Measurements from ENCODE around the gene TSG101. TPM values are rescaled to one million over a fixed set of nuclear protein-coding genes. Genes with fewer than 3 reads are reported as not detected.
A peak's percentile ranks its signal among the peaks of the same experiment; 100 is the strongest.

The TSG101 gene
- total RNA-seq, 2 experiments from 2014 or later = 23.5 to 30.1 TPM

GRCh38 chr11:18501629-18502028, 25.1 kb downstream of the TSG101 start:
- Histone ChIP-seq H3K27ac (ENCODE audit: low read depth in 1 of 2, low read length in 2 of 2) (no peak overlapping the region), H3K4me3 (ENCODE audit: low read length) (no peak overlapping the region), H3K36me3 (ENCODE audit: insufficient read depth, low read length) (peaks cover 80% of the 10 kb centered on the region), H3K4me1 (ENCODE audit: insufficient read depth, low read length) (no peaks in the 10 kb centered on the region), H3K27me3 (ENCODE audit: control insufficient read depth in 1 of 2, insufficient read depth in 2 of 2, low read length in 2 of 2) (no peaks in the 10 kb centered on the region), H3K9me3 (ENCODE audit: control insufficient read depth in 1 of 2, insufficient read depth in 1 of 2, low read length in 2 of 2) (no peaks in the 10 kb centered on the region)
- DNase-seq (no peak), ATAC-seq (ENCODE audit: poor library complexity) (no peak)
- H3K4me3 Mint-ChIP-seq = no peak overlapping the region
- H3K27me3 Mint-ChIP-seq = no peaks in the 10 kb centered on the region
- H3K36me3 Mint-ChIP-seq (ENCODE audit: low read depth) = peaks cover 93% of the 10 kb centered on the region
- CTCF ChIA-PET = no interaction called here
- no peaks in the 10 kb centered on the region for H3K9me3 Mint-ChIP-seq
- H3K4me1 Mint-ChIP-seq (ENCODE audit: low read depth) = peaks cover 9% of the 10 kb centered on the region
- POLR2A ChIA-PET = no interaction called here
- no peak overlapping the region for H3K27ac Mint-ChIP-seq
- intact Hi-C loops (cut with DNase I, micrococcal nuclease) = no loop called here
- no peak for TF ChIP-seq CTCF (IDR thresholded peaks at IDR 0.05)

GRCh38 chr11:18498039-18498438, 28.7 kb downstream of the TSG101 start:
- Histone ChIP-seq H3K4me3 (ENCODE audit: low read length) (no peak overlapping the region), H3K4me1 (ENCODE audit: insufficient read depth, low read length) (no peaks in the 10 kb centered on the region), H3K27ac (ENCODE audit: low read depth in 1 of 2, low read length in 2 of 2) (no peak overlapping the region), H3K27me3 (ENCODE audit: control insufficient read depth in 1 of 2, insufficient read depth in 2 of 2, low read length in 2 of 2) (no peaks in the 10 kb centered on the region), H3K36me3 (ENCODE audit: insufficient read depth, low read length) (peaks cover 64% of the 10 kb centered on the region), H3K9me3 (ENCODE audit: control insufficient read depth in 1 of 2, insufficient read depth in 1 of 2, low read length in 2 of 2) (no peaks in the 10 kb centered on the region)
- Mint-ChIP-seq H3K27ac (peak overlapping the region; percentile 1), H3K4me1 (ENCODE audit: low read depth) (peaks cover 16% of the 10 kb centered on the region), H3K9me3 (no peaks in the 10 kb centered on the region), H3K36me3 (ENCODE audit: low read depth) (peaks cover 89% of the 10 kb centered on the region), H3K27me3 (no peaks in the 10 kb centered on the region), H3K4me3 (no peak overlapping the region)
- DNase-seq (no peak), ATAC-seq (ENCODE audit: poor library complexity) (no peak)
- CTCF ChIA-PET = no interaction called here
- no peak for TF ChIP-seq CTCF (IDR thresholded peaks at IDR 0.05)
- POLR2A ChIA-PET = no interaction called here
- intact Hi-C loops (cut with DNase I, micrococcal nuclease) = loop anchor here in 1 of 2 experiments (10.0 kb wide), 1 partner anchor 203 kb away; no protein-coding TSS in a partner anchor

GRCh38 chr11:18495703-18496102, 31.0 kb downstream of the TSG101 start:
- Mint-ChIP-seq H3K4me3 (no peak overlapping the region), H3K4me1 (ENCODE audit: low read depth) (peaks cover 16% of the 10 kb centered on the region), H3K9me3 (no peaks in the 10 kb centered on the region), H3K27me3 (no peaks in the 10 kb centered on the region), H3K36me3 (ENCODE audit: low read depth) (peaks cover 89% of the 10 kb centered on the region), H3K27ac (peak overlapping the region; percentile 59)
- CTCF ChIA-PET = no interaction called here
- H3K27ac ChIP-seq (ENCODE audit: low read depth in 1 of 2, low read length in 2 of 2) = no peak overlapping the region
- ATAC-seq (ENCODE audit: poor library complexity) = no peak
- peaks cover 63% of the 10 kb centered on the region for H3K36me3 ChIP-seq (ENCODE audit: insufficient read depth, low read length)
- intact Hi-C loops (cut with DNase I, micrococcal nuclease) = loop anchor here in 1 of 2 experiments (10.0 kb wide), 1 partner anchor 201 kb away; no protein-coding TSS in a partner anchor
- no peaks in the 10 kb centered on the region for H3K4me1 ChIP-seq (ENCODE audit: insufficient read depth, low read length)
- TF ChIP-seq CTCF (IDR thresholded peaks at IDR 0.05) = no peak
- H3K9me3 ChIP-seq (ENCODE audit: control insufficient read depth in 1 of 2, insufficient read depth in 1 of 2, low read length in 2 of 2) = no peaks in the 10 kb centered on the region
- no peak overlapping the region for H3K4me3 ChIP-seq (ENCODE audit: low read length)
- no peak for DNase-seq
- H3K27me3 ChIP-seq (ENCODE audit: control insufficient read depth in 1 of 2, insufficient read depth in 2 of 2, low read length in 2 of 2) = no peaks in the 10 kb centered on the region
- POLR2A ChIA-PET = interaction anchor here (0.7 kb wide), 1 partner anchor 92 kb away, joined by 3 read pairs; no protein-coding TSS in a partner anchor

All from CD4-positive, alpha-beta T cell (primary cell).